HG03064 (cell line): Measurements from ENCODE around the gene USP16.
"Not testable (repeated sequence)": the region's sequence is repeated elsewhere in the genome, so short reads cannot be mapped to it uniquely, and the experiment has no call there.

Experiments used
- ATAC-seq: cut with Tn5 transposase; IDR thresholded peaks from one replicate; pipeline ENCODE4 v1.9.1; 2021; ENCODE audit warnings: low read depth; ENCODE audit not compliant: unreplicated experiment

Gene USP16

GRCh38 chr21:29024474-29025327 lies at the start of gene USP16:
Gene USP16 (plus strand): TSS chr21:29024668. CDS start chr21:29027914, 3,246 bp downstream.
- peak; percentile 97 for ATAC-seq

- ATAC-seq: no peak
These were observed 49.1 kb upstream of the USP16 start for GRCh38 chr21:28975397-28975796.

- ATAC-seq: no peak
These were observed 45.4 kb upstream of the USP16 start for GRCh38 chr21:28979092-28979491.

- ATAC-seq: no peak
These were observed 41.8 kb upstream of the USP16 start for GRCh38 chr21:28982637-28983036.

- no peak for ATAC-seq
These were observed 37.8 kb upstream of the USP16 start for GRCh38 chr21:28986677-28987076.

GRCh38 chr21:28988146-28988545 lies 36.3 kb upstream of the USP16 start:
- not testable (repeated sequence) for ATAC-seq

- peak; percentile 7 for ATAC-seq
These were observed 32.5 kb upstream of the USP16 start for GRCh38 chr21:28991861-28992525.

- ATAC-seq: peak; percentile 97
These were observed 31.8 kb upstream of the USP16 start, which contains the start of gene LTN1 for GRCh38 chr21:28992526-28993292. Gene LTN1 (minus strand): TSS chr21:28992877. CDS start chr21:28992805, 72 bp downstream.

- no peak for ATAC-seq
These were observed 31.2 kb upstream of the USP16 start for GRCh38 chr21:28993293-28993629.

- ATAC-seq: peak; percentile 98
These were observed 21.9 kb upstream of the USP16 start for GRCh38 chr21:29002442-29003144.

- no peak for ATAC-seq
These were observed 18.8 kb upstream of the USP16 start for GRCh38 chr21:29005696-29006095.

- no peak for ATAC-seq
These were observed 17.3 kb upstream of the USP16 start for GRCh38 chr21:29007135-29007534.

- no peak for ATAC-seq
These were observed 16.7 kb upstream of the USP16 start for GRCh38 chr21:29007810-29008209.

- ATAC-seq: no peak
These were observed 16.1 kb upstream of the USP16 start for GRCh38 chr21:29008367-29008766.

GRCh38 chr21:29011236-29011635 lies 13.2 kb upstream of the USP16 start:
- not testable (repeated sequence) for ATAC-seq

GRCh38 chr21:29017639-29018237 lies 6.7 kb upstream of the USP16 start:
- no peak for ATAC-seq

GRCh38 chr21:29018540-29018939 lies 5.9 kb upstream of the USP16 start:
- peak; percentile 14 for ATAC-seq

GRCh38 chr21:29022166-29022565 lies 2.3 kb upstream of the USP16 start:
- ATAC-seq: no peak

- no peak for ATAC-seq
These were observed 853 bp downstream of the USP16 start for GRCh38 chr21:29025328-29025713.

- no peak for ATAC-seq
These were observed 5.1 kb downstream of the USP16 start for GRCh38 chr21:29029524-29029923.
